ENCODE data around the gene CRAT. TPM values are rescaled to one million over a fixed set of nuclear protein-coding genes. Genes with fewer than 3 reads are reported as not detected.
A peak's percentile ranks its signal among the peaks of the same experiment; 100 is the strongest.

The CRAT gene
- total RNA-seq, 3 donors from 2014 or later: 18.7 to 74.7 (median 35.7) TPM

- Histone ChIP-seq H3K27me3 (no peaks in the 10 kb centered on the region), H3K36me3 (no peaks in the 10 kb centered on the region), H3K4me1 (peaks cover 9 to 11% of the 10 kb centered on the region in 2 donors), H3K27ac (no peak overlapping the region), H3K4me3 (no peak overlapping the region), H3K9me3 (no peaks in the 10 kb centered on the region)
- intact Hi-C loops (cut with DNase I; ENCODE audit: low total_unique reads): no loop called here
- DNase-seq (ENCODE audit: low spot score in 2 of 2): no peak
- TF ChIP-seq CTCF (IDR thresholded peaks at IDR 0.05) (no peak), POLR2A (IDR thresholded peaks at IDR 0.05) (no peak), POLR2AphosphoS5 (IDR thresholded peaks at IDR 0.05) (no peak)
Observed at GRCh38 chr9:129150672-129151211, 40.1 kb upstream of the CRAT start.

- no peak for TF ChIP-seq CTCF (IDR thresholded peaks at IDR 0.05)
- TF ChIP-seq POLR2AphosphoS5 (IDR thresholded peaks at IDR 0.05): no peak
- TF ChIP-seq POLR2A (IDR thresholded peaks at IDR 0.05): no peak
- Histone ChIP-seq H3K4me3 (no peak overlapping the region), H3K27me3 (no peaks in the 10 kb centered on the region), H3K27ac (no peak overlapping the region), H3K9me3 (no peaks in the 10 kb centered on the region), H3K4me1 (peaks cover 15 to 16% of the 10 kb centered on the region in 2 donors), H3K36me3 (no peaks in the 10 kb centered on the region)
- intact Hi-C loops (cut with DNase I; ENCODE audit: low total_unique reads): no loop called here
- no peak for DNase-seq (ENCODE audit: low spot score in 2 of 2)
Observed at GRCh38 chr9:129150122-129150521, 39.5 kb upstream of the CRAT start.

- intact Hi-C loops (cut with DNase I; ENCODE audit: low total_unique reads): no loop called here
- peaks cover 15 to 20% of the 10 kb centered on the region in 2 donors for H3K4me1 ChIP-seq
- DNase-seq (ENCODE audit: low spot score in 2 of 2): no peak
- no peak overlapping the region for H3K4me3 ChIP-seq
- no peaks in the 10 kb centered on the region for H3K9me3 ChIP-seq
- H3K27me3 ChIP-seq: no peaks in the 10 kb centered on the region
- TF ChIP-seq CTCF (IDR thresholded peaks at IDR 0.05) (no peak), POLR2AphosphoS5 (IDR thresholded peaks at IDR 0.05) (no peak), POLR2A (IDR thresholded peaks at IDR 0.05) (no peak)
- H3K36me3 ChIP-seq: no peaks in the 10 kb centered on the region
- H3K27ac ChIP-seq: peak overlapping the region in 1 of 2 donors; percentile 32
Observed at GRCh38 chr9:129149442-129149841, 38.8 kb upstream of the CRAT start.

DNA sequence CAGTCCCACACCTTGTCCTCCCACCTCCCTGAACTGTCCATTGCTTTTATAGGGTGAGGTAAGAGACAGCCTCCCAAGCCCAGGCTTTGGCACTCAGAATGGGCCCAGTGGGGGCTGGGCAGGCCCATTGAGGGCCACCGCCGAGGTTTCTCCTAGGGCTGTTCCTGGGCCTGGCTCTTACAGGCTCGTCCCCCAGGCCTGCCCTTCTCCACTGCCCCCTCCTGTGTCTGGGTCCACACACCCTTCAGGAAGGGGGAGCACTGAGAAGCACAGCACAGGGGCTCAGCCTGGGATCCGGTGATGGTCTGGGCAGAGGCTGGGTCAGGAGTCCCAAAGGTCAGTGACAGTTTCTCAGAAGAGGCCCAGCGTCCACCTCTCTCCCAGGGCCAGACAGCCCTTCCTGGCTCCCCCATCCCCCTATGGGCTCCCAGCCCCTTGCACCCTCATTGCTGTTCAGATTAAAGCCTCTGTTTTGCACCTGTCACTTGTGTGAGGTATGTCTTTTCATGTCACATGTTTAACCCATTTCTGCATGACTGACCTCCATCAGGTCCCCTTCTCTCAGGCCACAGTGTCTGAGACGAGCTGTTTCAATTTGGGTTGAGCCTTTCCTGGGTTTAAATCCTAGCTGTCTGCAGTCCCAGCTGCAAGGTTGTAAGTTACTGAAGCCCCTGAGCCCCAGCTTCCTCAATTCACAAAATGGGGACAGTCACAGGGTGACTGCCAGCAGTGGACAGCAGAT, 38.0 kb upstream of the CRAT start:
- intact Hi-C loops (cut with DNase I; ENCODE audit: low total_unique reads): no loop called here

More for the DNA sequence above, 38.0 kb upstream of the CRAT start:
- no peaks in the 10 kb centered on the region for H3K36me3 ChIP-seq
- no peaks in the 10 kb centered on the region for H3K9me3 ChIP-seq
- H3K4me1 ChIP-seq: peaks cover 20 to 25% of the 10 kb centered on the region in 2 donors
- H3K27me3 ChIP-seq: no peaks in the 10 kb centered on the region
- TF ChIP-seq CTCF (IDR thresholded peaks at IDR 0.05) (no peak), POLR2AphosphoS5 (IDR thresholded peaks at IDR 0.05) (no peak), POLR2A (IDR thresholded peaks at IDR 0.05) (no peak)
- H3K4me3 ChIP-seq: no peak overlapping the region
- DNase-seq (ENCODE audit: low spot score in 2 of 2): no peak
- peak overlapping the region; percentile 98 to 100 for H3K27ac ChIP-seq

Measured in breast epithelium (tissue), 4 donors.